B cell (primary cell): Measurements from ENCODE around the gene SCAF11. TPM values are rescaled to one million over a fixed set of nuclear protein-coding genes. Genes with fewer than 3 reads are reported as not detected.

Experiments used
- ATAC-seq: fragments of 200-7000 bp; cut with Tn5 transposase; one replicate; pipeline ENCODE4 v1.10.0; 2021; ENCODE audit warnings: low read depth, mild to moderate bottlenecking, moderate number of reproducible peaks, moderate library complexity
- CTCF ChIA-PET: fragments of 350-600 bp; sonication (Branson Sonifier 250); formaldehyde crosslinking; loops from one replicate; lab custom pipeline; 2021; ENCODE audit warnings: antibody characterized with exemption, inconsistent platforms; lab: Charles Lee
- POLR2A ChIA-PET: fragments of 350-600 bp; sonication (Branson Sonifier 250); formaldehyde crosslinking; loops from one replicate; lab custom pipeline; 2021; ENCODE audit warnings: antibody characterized with exemption; lab: Charles Lee
- DNase-seq: peaks from one replicate; pipeline ENCODE4 v3.0.0; 2013
- H2AFZ ChIP-seq: 2 replicates; pipeline ENCODE4 v1.6.1; 2012; ENCODE audit warnings: mild to moderate bottlenecking, low read depth, low read length; ENCODE audit not compliant: insufficient read depth, poor library complexity, severe bottlenecking
- H3K27ac ChIP-seq, 2 donors: 1 replicate in 1 of 2; 2 replicates in 1 of 2; pipeline ENCODE4 v1.5.1; 2012 to 2013; ENCODE audit warnings: low read length in 2 of 2, mild to moderate bottlenecking in 2 of 2, moderate library complexity in 1 of 2
- H3K27me3 ChIP-seq, 4 experiments: fragments of 200-600 bp in 1 of 4; sonication (generic) in 1 of 4; replicated peaks in 1 of 4; 1 replicate in 2 of 4; 2 replicates in 2 of 4; pipeline versions ENCODE4 v1.6.1 to v1.7.0; 2013 to 2016; ENCODE audit warnings: low read length in 3 of 4, mild to moderate bottlenecking in 2 of 4, mixed read lengths in 1 of 4, moderate library complexity in 1 of 4; ENCODE audit not compliant: insufficient read depth in 4 of 4, control insufficient read depth in 3 of 4; ENCODE audit errors: control extremely low read depth in 1 of 4
- H3K36me3 ChIP-seq, 2 experiments: replicated peaks in 1 of 2; 1 replicate in 1 of 2; 2 replicates in 1 of 2; pipeline versions ENCODE4 v1.6.1 to v1.7.1; 2013; ENCODE audit warnings: low read length in 1 of 2; ENCODE audit not compliant: insufficient read depth in 2 of 2, control insufficient read depth in 1 of 2; ENCODE audit errors: control extremely low read depth in 1 of 2, extremely low read depth in 1 of 2
- H3K4me1 ChIP-seq, 2 donors: fragments of 200-600 bp in 1 of 2; sonication (generic) in 1 of 2; 1 replicate in 1 of 2; 2 replicates in 1 of 2; pipeline versions ENCODE4 v1.5.1 to v1.6.1; 2013 to 2017; ENCODE audit warnings: low read length in 2 of 2; ENCODE audit not compliant: control insufficient read depth in 2 of 2, insufficient read depth in 2 of 2
- H3K4me2 ChIP-seq: replicated peaks from 2 replicates; pipeline ENCODE3; 2012; ENCODE audit warnings: mild to moderate bottlenecking, low read depth, low read length; ENCODE audit not compliant: poor library complexity, severe bottlenecking
- H3K4me3 ChIP-seq, 5 experiments: fragments of 200-600 bp in 1 of 5; sonication (generic) in 1 of 5; 1 replicate in 3 of 5; 2 replicates in 2 of 5; pipeline versions ENCODE4 v1.5.1 to v1.7.0; 2011 to 2016; ENCODE audit warnings: low read length in 4 of 5, mild to moderate bottlenecking in 4 of 5, low read depth in 2 of 5, control low read depth in 1 of 5, moderate library complexity in 1 of 5; ENCODE audit not compliant: insufficient read depth in 1 of 5; ENCODE audit errors: control extremely low read depth in 1 of 5, extremely low read depth in 1 of 5
- H3K79me2 ChIP-seq: fragments of 200-600 bp; sonication (generic); one replicate; pipeline ENCODE4 v1.6.0; 2016; ENCODE audit warnings: low read length; ENCODE audit not compliant: control insufficient read depth, insufficient read depth
- H3K9ac ChIP-seq: fragments of 200-600 bp; sonication (generic); 2 replicates; pipeline ENCODE4 v1.6.1; 2017; ENCODE audit warnings: mild to moderate bottlenecking, low read length, moderate library complexity
- H3K9me3 ChIP-seq, 3 donors: one replicate each; pipeline versions ENCODE4 v1.6.1 to v1.7.1; 2013; ENCODE audit warnings: low read length in 2 of 3; ENCODE audit not compliant: control insufficient read depth in 2 of 3, insufficient read depth in 1 of 3; ENCODE audit errors: control extremely low read depth in 1 of 3
- H4K20me1 ChIP-seq: 2 replicates; pipeline ENCODE4 v1.6.0; 2012; ENCODE audit warnings: mild to moderate bottlenecking, low read length; ENCODE audit not compliant: insufficient read depth, control insufficient read depth, poor library complexity, severe bottlenecking
- H3K27ac Mint-ChIP-seq: one replicate; pipeline ENCODE4 v1.8.0; 2021; ENCODE audit warnings: mixed read lengths
- H3K27me3 Mint-ChIP-seq: one replicate; pipeline ENCODE4 v1.8.0; 2021; ENCODE audit warnings: mixed read lengths
- H3K4me1 Mint-ChIP-seq: one replicate; pipeline ENCODE4 v1.8.0; 2021; ENCODE audit warnings: mixed read lengths
- H3K4me3 Mint-ChIP-seq: one replicate; pipeline ENCODE4 v1.8.0; 2021; ENCODE audit warnings: mixed read lengths
- H3K9me3 Mint-ChIP-seq: one replicate; pipeline ENCODE4 v1.8.0; 2022; ENCODE audit warnings: mixed read lengths; ENCODE audit not compliant: insufficient read depth
- EZH2 ChIP-seq: IDR thresholded peaks from 2 replicates; pipeline ENCODE4 v1.6.1; 2012; ENCODE audit warnings: borderline replicate concordance, low read depth, mild to moderate bottlenecking, moderate library complexity, low read length; ENCODE audit not compliant: insufficient read depth, poor library complexity, severe bottlenecking
- WGBS: methylation state at CpG from one replicate; pipeline ENCODE4 v1.1.5; 2013; ENCODE audit warnings: missing lambda C conversion rate; ENCODE audit not compliant: insufficient coverage; 5-methylcytosine and 5-hydroxymethylcytosine counted together
- intact Hi-C: fragments of 100-400 bp; cut with micrococcal nuclease; formaldehyde crosslinking; loops from one replicate; pipeline ENCODE4 v1.10.0; 2022
- polyA plus RNA-seq: library from polyadenylated mRNA; depleted of rRNA; stranded (reverse); fragments of >200 nt; gene quantifications from 2 replicates; pipeline ENCODE4 v1.2.3, GENCODE V29; 2012
- total RNA-seq, 2 donors: library from RNA; stranded (reverse); fragments of 120-200 nt in 1 of 2; gene quantifications; 1 replicate in 1 of 2; 2 replicates in 1 of 2; pipeline versions ENCODE4 v1.2.3 to v1.2.4, GENCODE V29; 2013 to 2022
- TF ChIP-seq, protein P1 (sequence below): fragments of 200-600 bp; IDR thresholded peaks from one replicate; pipeline ENCODE4 v1.8.0; 2022; ENCODE audit warnings: antibody characterized with exemption, mild to moderate bottlenecking

SCAF11 gene
- total and polyA plus RNA-seq, 2 donors (not counting 1 experiment from before 2014, with no cell fraction given) = 76.1 to 247 TPM

DNA sequence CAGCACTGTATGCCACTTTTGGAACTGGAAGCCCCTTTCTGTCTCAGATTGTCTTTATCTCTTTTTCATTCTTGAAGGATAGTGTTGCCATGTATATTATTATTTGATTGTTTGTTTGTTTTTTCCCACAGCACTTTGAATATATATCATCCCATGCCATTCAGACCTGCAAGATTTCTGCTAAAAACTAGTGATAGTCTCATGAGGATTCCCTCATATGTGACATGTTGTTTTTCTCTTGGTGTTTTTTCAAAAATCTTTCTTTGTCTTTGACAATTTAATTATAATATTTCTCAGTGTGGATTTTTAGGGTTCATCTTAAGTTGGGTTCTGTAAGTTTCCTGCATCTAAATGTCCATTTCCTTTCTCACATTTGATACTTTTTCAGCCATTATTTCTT, 36.8 kb upstream of the SCAF11 start:
- no peak overlapping the region for H3K27ac Mint-ChIP-seq
- no peak overlapping the region for H3K4me3 Mint-ChIP-seq
- no peak overlapping the region for H3K9ac ChIP-seq
- H3K9me3 Mint-ChIP-seq = peaks cover 18% of the 10 kb centered on the region
- H3K36me3 ChIP-seq = no peaks in the 10 kb centered on the region
- no peaks in the 10 kb centered on the region for H3K4me1 Mint-ChIP-seq
- H3K4me3 ChIP-seq = no peak overlapping the region
- H3K4me2 ChIP-seq = no peak overlapping the region
- ATAC-seq (no peak), DNase-seq (no peak)
- POLR2A ChIA-PET = no interaction called here
- CTCF ChIA-PET = no interaction called here
- H3K79me2 ChIP-seq = no peaks in the 10 kb centered on the region
- intact Hi-C loops = no loop called here
- H3K27me3 ChIP-seq = peaks cover 0 to 6% (median 1%) of the 10 kb centered on the region in 4 experiments
- peaks cover 14 to 64% (median 41%) of the 10 kb centered on the region in 3 donors for H3K9me3 ChIP-seq
- TF ChIP-seq, protein P1, sequence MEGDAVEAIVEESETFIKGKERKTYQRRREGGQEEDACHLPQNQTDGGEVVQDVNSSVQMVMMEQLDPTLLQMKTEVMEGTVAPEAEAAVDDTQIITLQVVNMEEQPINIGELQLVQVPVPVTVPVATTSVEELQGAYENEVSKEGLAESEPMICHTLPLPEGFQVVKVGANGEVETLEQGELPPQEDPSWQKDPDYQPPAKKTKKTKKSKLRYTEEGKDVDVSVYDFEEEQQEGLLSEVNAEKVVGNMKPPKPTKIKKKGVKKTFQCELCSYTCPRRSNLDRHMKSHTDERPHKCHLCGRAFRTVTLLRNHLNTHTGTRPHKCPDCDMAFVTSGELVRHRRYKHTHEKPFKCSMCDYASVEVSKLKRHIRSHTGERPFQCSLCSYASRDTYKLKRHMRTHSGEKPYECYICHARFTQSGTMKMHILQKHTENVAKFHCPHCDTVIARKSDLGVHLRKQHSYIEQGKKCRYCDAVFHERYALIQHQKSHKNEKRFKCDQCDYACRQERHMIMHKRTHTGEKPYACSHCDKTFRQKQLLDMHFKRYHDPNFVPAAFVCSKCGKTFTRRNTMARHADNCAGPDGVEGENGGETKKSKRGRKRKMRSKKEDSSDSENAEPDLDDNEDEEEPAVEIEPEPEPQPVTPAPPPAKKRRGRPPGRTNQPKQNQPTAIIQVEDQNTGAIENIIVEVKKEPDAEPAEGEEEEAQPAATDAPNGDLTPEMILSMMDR = no peak
- no peak for TF ChIP-seq EZH2
- no peak overlapping the region for H2AFZ ChIP-seq
- peaks cover 20% of the 10 kb centered on the region for H3K27me3 Mint-ChIP-seq
- H3K27ac ChIP-seq = no peak overlapping the region
- H3K4me1 ChIP-seq = no peaks in the 10 kb centered on the region
- H4K20me1 ChIP-seq = no peaks in the 10 kb centered on the region

DNA sequence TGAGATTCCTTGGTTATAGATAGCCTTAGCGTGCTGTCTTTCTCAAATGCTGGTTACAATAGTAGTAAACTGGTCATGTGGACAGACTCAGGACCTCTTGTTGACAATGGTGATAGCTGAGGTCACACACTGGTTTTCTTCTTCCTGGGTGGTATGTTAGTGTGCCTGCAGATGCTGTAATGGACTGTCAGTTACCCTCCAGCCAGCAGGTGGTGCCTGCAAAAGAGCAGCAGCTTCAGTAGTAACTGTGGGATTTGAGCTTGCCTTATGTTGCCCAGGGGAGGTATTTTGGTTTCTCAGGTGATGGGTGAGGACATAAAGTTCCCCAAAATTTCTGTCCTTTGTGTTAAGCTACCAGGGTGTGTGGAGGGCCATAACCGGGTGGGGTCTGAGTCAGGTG, 33.7 kb upstream of the SCAF11 start:
- Histone ChIP-seq H3K9ac (no peak overlapping the region), H3K4me3 (no peak overlapping the region), H3K4me2 (no peak overlapping the region), H3K27me3 (peaks cover 0 to 6% (median 1%) of the 10 kb centered on the region in 4 experiments), H3K4me1 (no peaks in the 10 kb centered on the region), H3K36me3 (no peaks in the 10 kb centered on the region), H3K9me3 (peaks cover 9 to 70% (median 39%) of the 10 kb centered on the region in 3 donors), H4K20me1 (no peaks in the 10 kb centered on the region), H3K27ac (no peak overlapping the region), H3K79me2 (no peaks in the 10 kb centered on the region), H2AFZ (no peak overlapping the region)
- DNase-seq = no peak
- Mint-ChIP-seq H3K27me3 (peaks cover 24% of the 10 kb centered on the region), H3K4me3 (no peak overlapping the region), H3K9me3 (peaks cover 23% of the 10 kb centered on the region), H3K27ac (no peak overlapping the region), H3K4me1 (no peaks in the 10 kb centered on the region)
- TF ChIP-seq EZH2 = no peak
- TF ChIP-seq, protein P1 = no peak
- intact Hi-C loops = no loop called here
- no peak for ATAC-seq
- ChIA-PET CTCF (no interaction called here), POLR2A (no interaction called here)
- 90% methylated on average over 2 of the region's 2 CpGs for WGBS
